ENCODE measurements around the gene TEX29.

Gene TEX29

DNA sequence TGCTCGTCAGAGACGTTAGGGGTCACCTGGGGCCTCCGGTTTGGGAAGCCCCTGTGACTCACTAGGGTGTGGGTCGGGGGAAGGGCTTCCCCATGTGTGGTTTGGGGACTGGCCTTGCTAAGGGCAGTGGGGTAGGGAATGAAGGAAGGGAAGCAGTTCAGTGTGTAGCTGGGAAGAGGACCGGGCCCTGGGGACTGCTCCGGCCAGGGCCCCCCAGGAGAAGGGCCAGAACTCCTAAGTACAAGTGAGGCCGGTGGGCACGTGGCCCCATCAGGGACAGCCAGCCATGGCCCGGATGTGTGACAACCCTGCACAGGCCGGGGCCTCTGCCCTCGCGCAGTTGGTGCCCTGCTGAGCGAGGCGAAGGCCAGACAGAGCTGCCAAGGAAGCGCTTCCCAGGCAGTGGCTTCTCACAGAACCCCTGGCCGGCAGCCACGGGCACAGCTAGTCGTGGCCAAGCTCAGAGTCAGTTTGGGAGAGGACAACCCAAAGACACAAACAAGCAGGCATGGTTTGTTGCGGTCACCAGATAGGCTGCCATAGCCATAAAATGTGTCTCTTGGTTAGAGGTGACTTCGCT, 25.7 kb downstream of the TEX29 start:
- no peak overlapping the region for H3K4me3 ChIP-seq (ENCODE audit: low read depth, low read length)
- H3K27me3 ChIP-seq (ENCODE audit: control insufficient read depth, insufficient read depth, low read length), result no peaks in the 10 kb centered on the region
- H3K4me1 ChIP-seq (ENCODE audit: control insufficient read depth, insufficient read depth, low read length), result no peaks in the 10 kb centered on the region
- no peak overlapping the region for H3K9ac ChIP-seq (ENCODE audit: low read depth, low read length)
- H3K9me3 ChIP-seq (ENCODE audit: control insufficient read depth, insufficient read depth, low read length), result no peaks in the 10 kb centered on the region
- no peak overlapping the region for H3K27ac ChIP-seq (ENCODE audit: low read depth, low read length)
- H3K36me3 ChIP-seq (ENCODE audit: control insufficient read depth, insufficient read depth, low read length), result no peaks in the 10 kb centered on the region

DNA sequence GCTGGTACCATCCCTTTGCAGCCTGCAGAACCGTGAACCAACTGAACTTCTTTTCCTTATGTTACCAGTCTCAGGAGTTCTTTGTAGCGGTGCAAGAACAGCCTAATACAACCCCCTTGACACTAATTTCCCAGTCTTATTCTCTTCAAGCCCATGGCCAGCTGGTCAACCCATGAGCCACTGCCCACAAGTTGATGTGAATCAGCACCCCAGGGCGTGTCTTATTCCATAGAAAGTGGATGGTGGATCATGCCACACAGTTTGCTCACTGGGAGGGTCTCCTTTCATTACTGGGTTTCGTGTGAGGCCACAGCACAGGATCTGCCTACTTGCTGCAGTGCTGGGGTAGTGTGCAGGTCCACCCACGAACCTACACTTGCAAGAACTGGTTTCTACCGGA, 27.0 kb downstream of the TEX29 start:
- no peak overlapping the region for H3K4me3 ChIP-seq (ENCODE audit: low read depth, low read length)

DNA sequence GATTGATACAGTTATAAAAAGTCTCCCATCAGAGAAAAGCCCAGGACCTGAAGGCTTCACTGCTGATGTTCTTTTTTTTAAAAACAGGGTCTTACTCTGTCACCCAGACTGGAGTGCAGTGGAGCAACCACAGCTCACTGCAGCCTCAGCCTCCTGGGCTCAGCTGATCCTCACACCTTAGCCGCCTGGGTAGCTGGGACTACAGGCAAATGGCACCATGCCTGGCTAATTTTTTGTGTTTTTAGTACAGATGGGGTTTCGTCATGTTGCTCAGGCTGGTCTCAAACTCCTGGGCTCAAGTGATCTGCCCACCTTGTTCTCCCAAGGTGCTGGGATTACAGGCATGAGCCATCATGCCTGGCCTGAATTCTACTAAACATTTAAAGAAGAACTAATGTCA, 33.1 kb downstream of the TEX29 start:
- H3K9ac ChIP-seq (ENCODE audit: low read depth, low read length), result no peak overlapping the region
- H3K27me3 ChIP-seq (ENCODE audit: control insufficient read depth, insufficient read depth, low read length), result no peaks in the 10 kb centered on the region
- H3K27ac ChIP-seq (ENCODE audit: low read depth, low read length), result no peak overlapping the region
- H3K36me3 ChIP-seq (ENCODE audit: control insufficient read depth, insufficient read depth, low read length), result no peaks in the 10 kb centered on the region
- no peaks in the 10 kb centered on the region for H3K9me3 ChIP-seq (ENCODE audit: control insufficient read depth, insufficient read depth, low read length)
- no peaks in the 10 kb centered on the region for H3K4me1 ChIP-seq (ENCODE audit: control insufficient read depth, insufficient read depth, low read length)
- H3K4me3 ChIP-seq (ENCODE audit: low read depth, low read length), result no peak overlapping the region

More for the DNA sequence above, 27.0 kb downstream of the TEX29 start:
- no peaks in the 10 kb centered on the region for H3K9me3 ChIP-seq (ENCODE audit: control insufficient read depth, insufficient read depth, low read length)
- no peaks in the 10 kb centered on the region for H3K36me3 ChIP-seq (ENCODE audit: control insufficient read depth, insufficient read depth, low read length)
- H3K4me1 ChIP-seq (ENCODE audit: control insufficient read depth, insufficient read depth, low read length), result no peaks in the 10 kb centered on the region
- H3K27me3 ChIP-seq (ENCODE audit: control insufficient read depth, insufficient read depth, low read length), result no peaks in the 10 kb centered on the region
- no peak overlapping the region for H3K27ac ChIP-seq (ENCODE audit: low read depth, low read length)
- H3K9ac ChIP-seq (ENCODE audit: low read depth, low read length), result no peak overlapping the region

DNA sequence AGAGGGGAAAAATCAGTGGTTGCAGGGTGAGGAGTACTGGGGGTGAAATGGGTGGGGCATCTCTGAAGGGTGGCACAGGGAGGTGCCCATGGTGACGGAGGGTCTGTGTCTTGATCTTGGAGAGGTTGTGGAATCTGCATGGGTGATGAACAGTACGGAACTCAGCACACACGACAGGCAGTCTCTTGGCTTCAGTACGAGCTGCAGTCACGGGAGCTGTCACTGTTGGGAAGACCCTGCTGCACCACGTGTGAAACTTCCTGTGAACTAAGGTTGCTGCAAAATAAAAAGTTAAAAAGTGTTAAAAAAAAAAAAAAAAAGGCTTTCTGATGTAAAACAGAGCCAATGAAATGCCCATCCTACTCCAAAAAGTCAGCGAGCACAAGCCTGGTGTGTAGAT, 34.3 kb downstream of the TEX29 start:
- no peaks in the 10 kb centered on the region for H3K9me3 ChIP-seq (ENCODE audit: control insufficient read depth, insufficient read depth, low read length)
- H3K4me3 ChIP-seq (ENCODE audit: low read depth, low read length), result no peak overlapping the region
- no peaks in the 10 kb centered on the region for H3K27me3 ChIP-seq (ENCODE audit: control insufficient read depth, insufficient read depth, low read length)
- H3K36me3 ChIP-seq (ENCODE audit: control insufficient read depth, insufficient read depth, low read length), result no peaks in the 10 kb centered on the region
- H3K4me1 ChIP-seq (ENCODE audit: control insufficient read depth, insufficient read depth, low read length), result peaks cover 8% of the 10 kb centered on the region
- no peak overlapping the region for H3K27ac ChIP-seq (ENCODE audit: low read depth, low read length)
- no peak overlapping the region for H3K9ac ChIP-seq (ENCODE audit: low read depth, low read length)

DNA sequence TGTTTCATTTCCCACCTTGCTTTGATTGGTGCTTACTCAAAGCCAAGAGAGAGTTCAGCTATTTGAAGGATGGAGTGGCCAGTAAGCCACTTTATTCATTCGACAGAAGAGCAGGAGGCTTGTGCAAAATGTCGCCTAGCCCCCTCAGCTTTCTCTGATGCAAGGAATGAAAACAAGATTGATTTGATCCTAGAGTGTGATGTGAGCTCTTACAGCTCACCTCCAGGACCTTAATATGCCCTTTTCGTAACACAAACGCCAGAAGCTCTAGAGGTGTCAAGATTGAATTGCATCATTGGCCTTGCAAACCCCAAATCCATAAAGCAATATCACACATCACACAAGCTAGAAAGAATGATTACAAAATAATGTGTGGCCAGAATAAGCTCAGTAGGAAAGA, 36.4 kb downstream of the TEX29 start:
- Histone ChIP-seq H3K4me3 (ENCODE audit: low read depth, low read length) (no peak overlapping the region), H3K27me3 (ENCODE audit: control insufficient read depth, insufficient read depth, low read length) (no peaks in the 10 kb centered on the region), H3K4me1 (ENCODE audit: control insufficient read depth, insufficient read depth, low read length) (peaks cover 16% of the 10 kb centered on the region), H3K27ac (ENCODE audit: low read depth, low read length) (no peak overlapping the region), H3K9me3 (ENCODE audit: control insufficient read depth, insufficient read depth, low read length) (no peaks in the 10 kb centered on the region), H3K9ac (ENCODE audit: low read depth, low read length) (no peak overlapping the region), H3K36me3 (ENCODE audit: control insufficient read depth, insufficient read depth, low read length) (no peaks in the 10 kb centered on the region)

DNA sequence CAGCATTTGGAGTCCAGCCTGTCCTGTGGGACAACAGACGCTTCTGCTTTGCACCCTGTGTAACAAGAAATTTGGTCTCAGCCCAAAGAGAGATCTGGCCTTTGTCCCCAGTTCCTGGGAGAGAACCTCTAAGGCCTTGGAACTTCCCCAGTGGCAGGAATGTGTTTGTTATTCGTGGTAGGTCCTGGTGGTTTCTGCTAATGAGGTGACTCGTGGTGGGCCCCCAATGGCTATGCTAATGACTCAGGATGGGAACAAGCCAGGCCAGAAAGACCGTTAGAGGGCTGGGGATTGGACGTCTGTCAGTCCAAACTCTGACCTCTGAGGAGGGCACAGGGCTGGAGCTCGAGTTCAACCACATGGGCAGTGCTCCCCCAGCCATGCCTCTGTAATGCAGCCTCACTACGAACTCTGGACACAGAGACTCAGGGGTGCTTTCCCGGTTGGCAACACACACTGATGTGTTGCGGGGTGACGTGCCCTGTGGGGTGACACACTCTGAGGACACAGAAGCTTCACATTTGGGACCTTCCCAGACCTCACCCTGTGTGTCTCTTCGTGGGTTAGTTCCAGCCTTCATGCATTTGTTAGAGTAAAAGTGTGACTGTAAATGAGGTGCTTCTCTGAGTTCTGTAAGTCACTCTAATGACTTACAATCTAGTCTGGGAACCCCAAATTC, 38.9 kb downstream of the TEX29 start:
- H3K9ac ChIP-seq (ENCODE audit: low read depth, low read length), result no peak overlapping the region
- H3K4me3 ChIP-seq (ENCODE audit: low read depth, low read length), result no peak overlapping the region
- H3K27me3 ChIP-seq (ENCODE audit: control insufficient read depth, insufficient read depth, low read length), result no peaks in the 10 kb centered on the region
- no peaks in the 10 kb centered on the region for H3K9me3 ChIP-seq (ENCODE audit: control insufficient read depth, insufficient read depth, low read length)
- peaks cover 16% of the 10 kb centered on the region for H3K4me1 ChIP-seq (ENCODE audit: control insufficient read depth, insufficient read depth, low read length)
- H3K27ac ChIP-seq (ENCODE audit: low read depth, low read length), result peak overlapping the region; percentile 58
- H3K36me3 ChIP-seq (ENCODE audit: control insufficient read depth, insufficient read depth, low read length), result no peaks in the 10 kb centered on the region

DNA sequence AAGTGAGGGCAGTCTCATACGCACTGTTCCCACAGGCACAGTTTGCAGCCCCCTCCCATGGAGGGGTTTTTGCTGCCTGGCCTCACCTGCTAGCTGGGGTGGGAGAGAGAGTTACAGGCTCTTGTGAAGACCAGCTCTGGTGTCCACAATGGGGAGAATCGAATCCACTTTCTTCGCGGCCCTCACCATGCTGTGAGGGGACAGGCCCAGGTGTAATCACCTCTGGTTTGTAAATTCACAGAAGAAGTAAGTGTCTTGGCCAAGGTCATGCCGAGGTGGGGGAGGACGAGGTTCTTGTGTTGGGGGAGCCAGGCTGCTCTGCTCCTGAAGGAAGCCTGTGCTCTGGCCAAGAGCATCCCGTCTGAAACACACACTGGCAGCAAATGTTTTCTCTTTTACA, 39.5 kb downstream of the TEX29 start:
- peaks cover 16% of the 10 kb centered on the region for H3K4me1 ChIP-seq (ENCODE audit: control insufficient read depth, insufficient read depth, low read length)
- H3K36me3 ChIP-seq (ENCODE audit: control insufficient read depth, insufficient read depth, low read length), result no peaks in the 10 kb centered on the region
- H3K27me3 ChIP-seq (ENCODE audit: control insufficient read depth, insufficient read depth, low read length), result no peaks in the 10 kb centered on the region
- H3K9ac ChIP-seq (ENCODE audit: low read depth, low read length), result no peak overlapping the region
- peak overlapping the region; percentile 23 for H3K27ac ChIP-seq (ENCODE audit: low read depth, low read length)
- no peak overlapping the region for H3K4me3 ChIP-seq (ENCODE audit: low read depth, low read length)
- no peaks in the 10 kb centered on the region for H3K9me3 ChIP-seq (ENCODE audit: control insufficient read depth, insufficient read depth, low read length)

DNA sequence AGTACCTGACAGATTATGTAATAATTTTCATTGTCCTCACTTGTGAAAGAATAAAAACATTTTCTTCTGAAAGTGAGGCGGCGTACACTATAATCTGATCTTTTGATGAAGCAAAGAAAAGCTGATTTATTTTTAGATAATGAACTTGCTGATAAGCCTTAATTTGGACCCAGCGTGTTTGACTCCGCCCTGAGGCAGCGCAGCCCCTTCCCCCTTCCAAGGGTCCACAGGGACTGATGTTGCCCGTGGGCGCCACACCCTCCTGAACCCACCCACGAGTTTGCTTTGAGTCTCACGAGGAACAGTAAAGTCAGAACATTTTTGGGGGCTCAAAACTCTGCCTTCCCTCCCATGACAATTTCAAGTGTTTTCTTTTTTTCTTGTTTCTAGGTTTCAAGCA, 40.0 kb downstream of the TEX29 start:
- Histone ChIP-seq H3K27ac (ENCODE audit: low read depth, low read length) (no peak overlapping the region), H3K4me3 (ENCODE audit: low read depth, low read length) (no peak overlapping the region), H3K36me3 (ENCODE audit: control insufficient read depth, insufficient read depth, low read length) (no peaks in the 10 kb centered on the region), H3K4me1 (ENCODE audit: control insufficient read depth, insufficient read depth, low read length) (peaks cover 16% of the 10 kb centered on the region), H3K9me3 (ENCODE audit: control insufficient read depth, insufficient read depth, low read length) (no peaks in the 10 kb centered on the region), H3K27me3 (ENCODE audit: control insufficient read depth, insufficient read depth, low read length) (no peaks in the 10 kb centered on the region), H3K9ac (ENCODE audit: low read depth, low read length) (no peak overlapping the region)

DNA sequence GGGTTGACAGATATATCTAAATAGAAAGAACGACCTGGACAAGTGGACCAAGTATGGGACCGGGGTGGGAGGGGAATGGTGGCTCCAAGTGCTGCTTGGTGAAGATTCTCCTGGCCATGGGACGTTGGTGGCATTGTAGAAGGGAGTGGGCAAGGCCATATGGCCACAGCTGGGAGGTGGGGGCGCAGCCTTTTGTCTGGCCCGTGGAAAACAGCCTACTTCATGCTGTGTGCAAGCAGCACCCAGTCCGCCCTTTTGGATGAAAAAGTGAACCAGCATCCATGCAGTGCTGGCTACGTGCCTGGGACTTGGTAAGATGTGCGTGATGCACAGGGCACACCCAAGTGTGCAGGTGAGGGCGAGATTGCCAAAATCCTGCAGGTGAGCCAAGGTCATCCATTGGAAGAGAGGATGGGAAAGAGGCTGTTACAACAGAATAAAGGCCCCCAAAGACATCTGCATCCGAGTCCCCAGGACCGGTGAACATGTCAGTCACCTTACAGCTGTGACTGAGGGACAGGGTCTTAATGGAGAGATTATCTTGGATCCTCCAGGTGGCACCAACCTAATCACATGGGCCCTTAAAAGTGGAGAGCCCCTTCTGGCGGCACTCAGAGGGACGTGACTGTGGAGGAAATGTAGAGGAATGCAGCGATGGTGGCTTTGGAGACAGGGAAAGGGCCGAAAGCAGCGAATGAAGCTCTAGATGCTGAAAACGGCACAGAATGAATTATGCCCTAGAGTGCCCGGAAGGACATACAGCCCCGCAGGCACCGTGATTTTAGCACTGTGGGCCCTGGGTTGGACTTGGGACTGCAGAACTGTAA, 40.8 kb downstream of the TEX29 start:
- H3K9ac ChIP-seq (ENCODE audit: low read depth, low read length), result no peak overlapping the region
- peaks cover 16% of the 10 kb centered on the region for H3K4me1 ChIP-seq (ENCODE audit: control insufficient read depth, insufficient read depth, low read length)
- H3K36me3 ChIP-seq (ENCODE audit: control insufficient read depth, insufficient read depth, low read length), result no peaks in the 10 kb centered on the region
- H3K4me3 ChIP-seq (ENCODE audit: low read depth, low read length), result no peak overlapping the region
- H3K27ac ChIP-seq (ENCODE audit: low read depth, low read length), result no peak overlapping the region
- H3K9me3 ChIP-seq (ENCODE audit: control insufficient read depth, insufficient read depth, low read length), result no peaks in the 10 kb centered on the region
- H3K27me3 ChIP-seq (ENCODE audit: control insufficient read depth, insufficient read depth, low read length), result no peaks in the 10 kb centered on the region

DNA sequence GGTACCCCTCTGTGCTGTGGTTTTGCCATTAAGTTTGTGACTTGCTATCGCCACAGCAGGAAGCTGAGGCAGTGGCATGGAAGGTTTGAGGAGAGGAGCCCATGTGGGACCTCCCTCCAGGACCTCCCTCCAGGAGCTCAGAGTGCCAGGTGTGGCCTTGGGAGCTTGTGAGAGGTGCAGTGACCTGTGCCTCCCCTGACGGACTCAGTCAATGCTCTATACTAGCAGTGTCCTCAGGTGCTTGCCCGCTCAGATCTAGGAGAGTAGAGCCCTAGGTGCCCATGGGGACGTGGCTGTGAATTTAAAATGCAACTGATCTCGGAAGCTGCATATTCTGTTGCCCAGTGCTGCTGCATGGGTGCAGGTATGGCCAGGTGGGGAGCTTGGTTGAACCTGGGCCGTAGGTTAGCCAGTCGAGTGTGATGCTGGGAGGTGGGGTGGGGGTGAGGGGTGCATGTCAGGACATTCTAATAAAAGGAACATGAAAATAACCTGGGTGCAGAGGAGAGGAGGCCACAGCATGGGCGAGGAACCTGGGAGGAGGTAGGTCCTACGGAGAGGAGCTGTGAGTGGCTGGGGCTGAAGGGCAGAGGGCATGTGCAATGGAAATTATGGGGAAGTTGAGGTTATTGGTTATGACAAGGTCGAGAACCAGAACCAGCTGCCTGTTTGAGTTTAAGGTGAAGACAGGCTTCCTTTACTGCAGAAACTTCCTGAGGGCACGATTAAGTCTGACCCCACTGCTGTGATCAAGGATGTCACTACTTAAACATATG, 41.6 kb downstream of the TEX29 start:
- Histone ChIP-seq H3K4me3 (ENCODE audit: low read depth, low read length) (no peak overlapping the region), H3K9me3 (ENCODE audit: control insufficient read depth, insufficient read depth, low read length) (no peaks in the 10 kb centered on the region), H3K36me3 (ENCODE audit: control insufficient read depth, insufficient read depth, low read length) (no peaks in the 10 kb centered on the region), H3K27me3 (ENCODE audit: control insufficient read depth, insufficient read depth, low read length) (no peaks in the 10 kb centered on the region), H3K27ac (ENCODE audit: low read depth, low read length) (no peak overlapping the region), H3K4me1 (ENCODE audit: control insufficient read depth, insufficient read depth, low read length) (peaks cover 16% of the 10 kb centered on the region), H3K9ac (ENCODE audit: low read depth, low read length) (no peak overlapping the region)
